H9 (cell line): ENCODE measurements around the gene PDE8A. TPM values are rescaled to one million over a fixed set of nuclear protein-coding genes. Genes with fewer than 3 reads are reported as not detected.

ENCODE experiments used
- DNase-seq: peaks from one replicate; pipeline ENCODE4 v3.0.0-alpha.2; 2017
- H2AFZ ChIP-seq: one replicate; pipeline ENCODE4 v1.6.1; 2013; ENCODE audit warnings: mild to moderate bottlenecking, low read length, control low read depth, moderate library complexity
- H2AK5ac ChIP-seq: 2 replicates; pipeline ENCODE4 v1.6.1; 2013; ENCODE audit warnings: low read length, control low read depth, mixed read lengths; ENCODE audit not compliant: insufficient read length
- H2BK120ac ChIP-seq: one replicate; pipeline ENCODE4 v1.6.1; 2013; ENCODE audit warnings: low read depth, mild to moderate bottlenecking, low read length, control low read depth, inconsistent platforms; ENCODE audit not compliant: poor library complexity, severe bottlenecking
- H2BK12ac ChIP-seq: 2 replicates; pipeline ENCODE4 v1.6.1; 2013; ENCODE audit warnings: low read length, control low read depth, mixed read lengths, low read depth; ENCODE audit not compliant: insufficient read length
- H2BK15ac ChIP-seq: 2 replicates; pipeline ENCODE4 v1.6.1; 2013; ENCODE audit warnings: low read depth, low read length, control low read depth
- H2BK20ac ChIP-seq: one replicate; pipeline ENCODE4 v1.6.1; 2013; ENCODE audit warnings: low read depth, mild to moderate bottlenecking, low read length, control low read depth, inconsistent platforms; ENCODE audit not compliant: poor library complexity, severe bottlenecking
- H2BK5ac ChIP-seq: 2 replicates; pipeline ENCODE4 v1.6.1; 2013; ENCODE audit warnings: low read length, control low read depth, mixed read lengths; ENCODE audit not compliant: insufficient read length
- H3K14ac ChIP-seq: 2 replicates; pipeline ENCODE4 v1.6.1; 2013; ENCODE audit warnings: low read length, control low read depth; ENCODE audit not compliant: insufficient read depth
- H3K18ac ChIP-seq: 2 replicates; pipeline ENCODE4 v1.6.1; 2013; ENCODE audit warnings: low read depth, mild to moderate bottlenecking, mixed read lengths, low read length, control low read depth; ENCODE audit not compliant: insufficient read length
- H3K23ac ChIP-seq: 2 replicates; pipeline ENCODE4 v1.6.1; 2013; ENCODE audit warnings: low read length, control low read depth, mixed read lengths, low read depth; ENCODE audit not compliant: insufficient read length
- H3K23me2 ChIP-seq: 2 replicates; pipeline ENCODE4 v1.6.1; 2013; ENCODE audit warnings: low read depth, mild to moderate bottlenecking, mixed read lengths, low read length, control low read depth; ENCODE audit not compliant: insufficient read length, poor library complexity, severe bottlenecking
- H3K27ac ChIP-seq: 2 replicates; pipeline ENCODE4 v1.5.1; 2013; ENCODE audit warnings: low read length, control low read depth, mixed read lengths, low read depth; ENCODE audit not compliant: insufficient read length
- H3K27me3 ChIP-seq: 2 replicates; pipeline ENCODE4 v1.6.1; 2013; ENCODE audit warnings: low read length, control low read depth, inconsistent platforms; ENCODE audit not compliant: insufficient read depth
- H3K4ac ChIP-seq: 2 replicates; pipeline ENCODE4 v1.6.1; 2013; ENCODE audit warnings: low read depth, mild to moderate bottlenecking, control low read depth, inconsistent platforms, low read length, moderate library complexity
- H3K4me1 ChIP-seq: 2 replicates; pipeline ENCODE4 v1.6.1; 2013; ENCODE audit warnings: low read length, control low read depth, inconsistent platforms; ENCODE audit not compliant: insufficient read depth
- H3K4me2 ChIP-seq: 2 replicates; pipeline ENCODE4 v1.6.1; 2013; ENCODE audit warnings: low read length, control low read depth, mixed read lengths; ENCODE audit not compliant: insufficient read length, insufficient read depth
- H3K56ac ChIP-seq: 2 replicates; pipeline ENCODE4 v1.6.1; 2013; ENCODE audit warnings: low read depth, mild to moderate bottlenecking, mixed read lengths, low read length, control low read depth; ENCODE audit not compliant: insufficient read length
- H3K79me1 ChIP-seq: 2 replicates; pipeline ENCODE4 v1.6.1; 2013; ENCODE audit warnings: low read depth, mild to moderate bottlenecking, moderate library complexity, low read length, control low read depth, inconsistent platforms; ENCODE audit not compliant: insufficient read depth, poor library complexity, severe bottlenecking
- H3K79me2 ChIP-seq: 2 replicates; pipeline ENCODE4 v1.6.1; 2013; ENCODE audit warnings: low read length, control low read depth, inconsistent platforms; ENCODE audit not compliant: insufficient read depth
- H3K9ac ChIP-seq: 2 replicates; pipeline ENCODE4 v1.6.1; 2013; ENCODE audit warnings: low read length, control low read depth, mixed read lengths; ENCODE audit not compliant: insufficient read length; ENCODE audit errors: extremely low read depth
- H3K9me3 ChIP-seq: one replicate; pipeline ENCODE4 v1.6.1; 2013; ENCODE audit warnings: low read depth, low read length, inconsistent platforms; ENCODE audit not compliant: control insufficient read depth
- H3T11ph ChIP-seq: one replicate; pipeline ENCODE4 v1.6.1; 2013; ENCODE audit warnings: mild to moderate bottlenecking, low read length, control low read depth, inconsistent platforms
- H4K20me1 ChIP-seq: one replicate; pipeline ENCODE4 v1.6.1; 2013; ENCODE audit not compliant: control insufficient read depth, insufficient read length, insufficient read depth
- H4K5ac ChIP-seq: 2 replicates; pipeline ENCODE4 v1.6.1; 2013; ENCODE audit warnings: low read depth, mild to moderate bottlenecking, mixed read lengths, low read length, control low read depth; ENCODE audit not compliant: insufficient read length
- H4K8ac ChIP-seq: replicated peaks from 2 replicates; pipeline ENCODE4 v1.6.1; 2013; ENCODE audit warnings: low read length, control low read depth, mixed read lengths, low read depth; ENCODE audit not compliant: insufficient read length
- H4K91ac ChIP-seq: 2 replicates; pipeline ENCODE4 v1.6.1; 2013; ENCODE audit warnings: low read depth, mild to moderate bottlenecking, moderate library complexity, mixed read lengths, low read length, control low read depth; ENCODE audit not compliant: insufficient read length
- H3K27ac Mint-ChIP-seq, 3 experiments: 2 replicates in 2 of 3; 3 replicates in 1 of 3; pipeline ENCODE4 v1.8.0; 2020 to 2021; ENCODE audit warnings: mixed read lengths in 3 of 3, mild to moderate bottlenecking in 1 of 3, moderate library complexity in 1 of 3
- H3K27me3 Mint-ChIP-seq: 2 replicates; pipeline ENCODE4 v1.8.0; 2021; ENCODE audit warnings: low read depth, mild to moderate bottlenecking, moderate library complexity, mixed read lengths
- H3K36me3 Mint-ChIP-seq, 3 experiments: 2 replicates in 2 of 3; 3 replicates in 1 of 3; pipeline ENCODE4 v1.8.0; 2020 to 2021; ENCODE audit warnings: low read depth in 3 of 3, mixed read lengths in 3 of 3; ENCODE audit not compliant: insufficient read depth in 1 of 3
- H3K4me1 Mint-ChIP-seq, 2 experiments: 2 replicates each; pipeline ENCODE4 v1.8.0; 2020; ENCODE audit warnings: mixed read lengths in 2 of 2
- H3K4me3 Mint-ChIP-seq, 2 experiments: 2 replicates in 1 of 2; 3 replicates in 1 of 2; pipeline ENCODE4 v1.8.0; 2020 to 2021; ENCODE audit warnings: mild to moderate bottlenecking in 2 of 2, mixed read lengths in 2 of 2, moderate library complexity in 1 of 2
- H3K9me3 Mint-ChIP-seq, 2 experiments: 2 replicates in 1 of 2; 3 replicates in 1 of 2; pipeline ENCODE4 v1.8.0; 2020; ENCODE audit warnings: mild to moderate bottlenecking in 2 of 2, mixed read lengths in 2 of 2, moderate library complexity in 1 of 2
- CTCF ChIP-seq: fragments of 200-600 bp; sonication (generic); conservative IDR thresholded peaks from 3 replicates; pipeline ENCODE4 v1.8.0; 2021; ENCODE audit warnings: antibody characterized with exemption, mild to moderate bottlenecking
- WGBS: extraction: QIAGEN DNeasy Blood & Tissue Kit; methylation state at CpG from one replicate; pipeline ENCODE4 v1.1.7; 2013; ENCODE audit warnings: missing lambda C conversion rate, low lambda C conversion rate, mixed read lengths; ENCODE audit not compliant: insufficient read length; ENCODE audit errors: extremely low coverage; 5-methylcytosine and 5-hydroxymethylcytosine counted together
- total RNA-seq: library from RNA; stranded (reverse); gene quantifications from 2 replicates; pipeline ENCODE4 v1.2.1, GENCODE V29; 2021

Gene PDE8A
- total RNA-seq, 1 experiment from 2014 or later, result 9.3 TPM

GRCh38 chr15:85028416-85028815, 46.8 kb downstream of the PDE8A start:
- Histone ChIP-seq H2BK12ac (no peak overlapping the region), H3K79me1 (peaks cover 3% of the 10 kb centered on the region), H3T11ph (no peak overlapping the region), H3K9ac (no peak overlapping the region), H3K27ac (no peak overlapping the region), H3K14ac (no peak overlapping the region), H3K79me2 (no peaks in the 10 kb centered on the region; the same call in 1 of the 2 replicates), H3K23ac (no peak overlapping the region), H2BK5ac (no peak overlapping the region), H3K4me1 (peaks cover 10% of the 10 kb centered on the region), H3K56ac (no peak overlapping the region), H4K5ac (no peak overlapping the region), H3K18ac (no peak overlapping the region), H4K8ac (no peak overlapping the region), H3K27me3 (no peaks in the 10 kb centered on the region), H2BK120ac (no peak overlapping the region), H2AK5ac (no peak overlapping the region), H3K23me2 (no peaks in the 10 kb centered on the region), H3K4ac (no peak overlapping the region), H4K20me1 (no peaks in the 10 kb centered on the region), H2BK15ac (no peak overlapping the region), H4K91ac (no peak overlapping the region), H3K4me2 (no peak overlapping the region), H2BK20ac (no peak overlapping the region), H2AFZ (no peak overlapping the region), H3K9me3 (no peaks in the 10 kb centered on the region)
- no peak for TF ChIP-seq CTCF
- H3K9me3 Mint-ChIP-seq, result no peaks in the 10 kb centered on the region
- H3K4me1 Mint-ChIP-seq, result peaks cover 38 to 56% of the 10 kb centered on the region in 2 experiments
- H3K27ac Mint-ChIP-seq, result peak overlapping the region in 1 of 3 experiments; percentile 14; a peak in 1 of 7 replicates
- H3K27me3 Mint-ChIP-seq, result 0 out of 2 replicates have a peak, but pooled peaks cover 2% of the 10 kb centered on the region
- no peaks in the 10 kb centered on the region for H3K36me3 Mint-ChIP-seq
- DNase-seq, result no peak
- H3K4me3 Mint-ChIP-seq, result no peak overlapping the region
- WGBS, result no CpG with 5 or more reads among the region's 6 CpGs
